ENCODE data around the gene ZNF181. TPM values are rescaled to one million over a fixed set of nuclear protein-coding genes. Genes with fewer than 3 reads are reported as not detected.

The ZNF181 gene
- total and polyA plus RNA-seq, 2 of the 8 experiments (the other 6 are each of a cell fraction or from before 2014, with no cell fraction given), result 2.8 to 7.5 TPM

- ChIA-PET POLR2A (ENCODE audit: partially characterized antibody) (interaction anchor here (1.4 to 2.4 kb wide), 2 partner anchors 36 to 213 kb away, joined by 4 to 8 read pairs; partner anchors contain the start of genes SCGB2B2 and ZNF302), CTCF (ENCODE audit: partially characterized antibody) (interaction anchor here (0.6 to 6.2 kb wide), 5 partner anchors 17 to 934 kb away, joined by 3 to 46 read pairs (median 3); no protein-coding TSS in a partner anchor)
- Histone ChIP-seq H3K56ac (replicated peaks; ENCODE audit: insufficient read length, low read depth, low read length) (no peak overlapping the region), H3K4me3 (ENCODE audit: extremely low read depth in 1 of 4, insufficient read depth in 2 of 4, low read depth in 3 of 4, low read length in 4 of 4) (no peak overlapping the region), H3K36me3 (ENCODE audit: control insufficient read depth in 2 of 4, insufficient read depth in 4 of 4, low read length in 3 of 4) (no peaks in the 10 kb centered on the region), H3K9ac (replicated peaks in 1 of 4; ENCODE audit: extremely low read depth in 1 of 4, low read depth in 3 of 4, low read length in 3 of 4) (no peak overlapping the region), H2BK15ac (ENCODE audit: low read length) (no peak overlapping the region), H4K5ac (ENCODE audit: insufficient read length, low read depth, low read length) (no peak overlapping the region), H2BK12ac (ENCODE audit: low read depth, low read length) (no peak overlapping the region), H3K4me1 (replicated peaks in 1 of 4; ENCODE audit: control insufficient read depth in 3 of 4, insufficient read depth in 4 of 4, low read length in 3 of 4) (no peaks in the 10 kb centered on the region), H3K9me3 (ENCODE audit: insufficient read depth in 2 of 2, low read depth in 1 of 2, low read length in 1 of 2) (peaks cover 31 to 42% of the 10 kb centered on the region in 2 experiments), H2BK5ac (ENCODE audit: low read depth, low read length) (no peak overlapping the region), H3K27me3 (replicated peaks in 1 of 4; ENCODE audit: control insufficient read depth in 3 of 4, extremely low read depth in 1 of 4, insufficient read depth in 3 of 4, low read length in 3 of 4) (no peaks in the 10 kb centered on the region), H3K79me2 (ENCODE audit: control insufficient read depth in 1 of 2, insufficient read depth in 2 of 2, low read length in 2 of 2) (no peaks in the 10 kb centered on the region), H4K20me1 (replicated peaks in 1 of 2; ENCODE audit: control insufficient read depth in 1 of 2, insufficient read depth in 2 of 2, low read length in 2 of 2) (no peaks in the 10 kb centered on the region), H2BK120ac (replicated peaks; ENCODE audit: low read depth, low read length) (no peak overlapping the region), H3K4me2 (ENCODE audit: insufficient read depth in 1 of 2, low read depth in 2 of 2, low read length in 2 of 2) (no peak overlapping the region), H4K8ac (ENCODE audit: extremely low read depth, insufficient read depth, low read length) (no peak overlapping the region), H3K14ac (ENCODE audit: insufficient read length) (no peak overlapping the region), H2BK20ac (ENCODE audit: low read length) (no peak overlapping the region), H4K91ac (replicated peaks; ENCODE audit: insufficient read length, low read length) (no peak overlapping the region), H2AK5ac (ENCODE audit: low read depth, low read length) (no peak overlapping the region), H3K23ac (ENCODE audit: insufficient read length) (no peak overlapping the region), H2AFZ (ENCODE audit: low read length) (no peak overlapping the region), H3K27ac (ENCODE audit: low read depth, low read length) (no peak overlapping the region), H3K23me2 (ENCODE audit: low read depth, low read length) (no peaks in the 10 kb centered on the region; the same call in 1 of the 2 replicates), H3K18ac (ENCODE audit: extremely low read depth, low read length) (no peak overlapping the region), H3K79me1 (ENCODE audit: low read depth, low read length) (no peaks in the 10 kb centered on the region), H3K4ac (replicated peaks; ENCODE audit: insufficient read length, low read depth, low read length) (no peak overlapping the region)
- DNase-seq (ENCODE audit: low read depth in 1 of 2, low spot score in 2 of 2) (no peak), FAIRE-seq (no peak)
- TF ChIP-seq EGR1 (IDR thresholded peaks at IDR 0.05; ENCODE audit: borderline replicate concordance, low read depth, low read length) (no peak), NRF1 (IDR thresholded peaks at IDR 0.05; ENCODE audit: low read depth, low read length) (no peak), RXRA (IDR thresholded peaks at IDR 0.05; ENCODE audit: insufficient read depth, low read depth, low read length) (no peak), TEAD4 (IDR thresholded peaks at IDR 0.05; ENCODE audit: low read depth, low read length) (no peak), CBX5 (IDR thresholded peaks at IDR 0.05; ENCODE audit: low read depth, low read length) (no peak), TAF7 (optimal IDR thresholded peaks at IDR 0.05; ENCODE audit: borderline replicate concordance, low read depth, low read length) (no peak), GABPA (IDR thresholded peaks at IDR 0.05; ENCODE audit: borderline replicate concordance, insufficient read depth, low read length) (no peak), KDM4A (IDR thresholded peaks at IDR 0.05; ENCODE audit: low read depth, low read length, severe bottlenecking) (no peak), HDAC6 (IDR thresholded peaks at IDR 0.05; ENCODE audit: low read depth, low read length) (no peak), KDM5A (IDR thresholded peaks at IDR 0.05; ENCODE audit: low read length) (no peak), TCF12 (IDR thresholded peaks at IDR 0.05; ENCODE audit: low read depth, low read length) (no peak), PHF8 (conservative IDR thresholded peaks at IDR 0.05; ENCODE audit: low read depth, low read length) (no peak), E2F6 (IDR thresholded peaks at IDR 0.05) (no peak)
- 66% methylated on average over 2 of the region's 2 CpGs; no CpG with 5 or more reads in 1 of the 2 experiments for WGBS, 2 experiments (ENCODE audit: extremely low coverage in 1 of 2, insufficient coverage in 1 of 2, insufficient read length in 1 of 2, insufficient replicate concordance in 2 of 2, low coverage in 1 of 2, low lambda C conversion rate in 2 of 2, missing lambda C conversion rate in 1 of 2)
These were observed 20.8 kb upstream of the ZNF181 start for GRCh38 chr19:34713262-34713637.
